Right atrium auricular region (tissue), 2 donors: ENCODE results near the gene C3orf62. TPM values are rescaled to one million over a fixed set of nuclear protein-coding genes. Genes with fewer than 3 reads are reported as not detected.
"Not testable (repeated sequence)": the region's sequence is repeated elsewhere in the genome, so short reads cannot be mapped to it uniquely, and the experiment has no call there.

ENCODE experiments used
- DNase-seq: peaks from one replicate; pipeline ENCODE4 v3.0.0-alpha.2; 2019; ENCODE audit warnings: low spot score
- H3K27ac ChIP-seq, 2 donors: fragments of 200-600 bp; sonication (generic); 1 replicate in 1 of 2; 2 replicates in 1 of 2; pipeline ENCODE4 v1.5.1; 2016 to 2019
- H3K27me3 ChIP-seq, 2 donors: fragments of 200-600 bp; sonication (generic); one replicate each; pipeline versions ENCODE4 v1.5.1 to v1.6.0; 2017 to 2019
- H3K36me3 ChIP-seq: fragments of 200-600 bp; sonication (generic); one replicate; pipeline ENCODE4 v1.5.1; 2016
- H3K4me1 ChIP-seq, 2 donors: fragments of 200-600 bp; sonication (generic); one replicate each; pipeline versions ENCODE4 v1.5.1 to v1.6.0; 2017 to 2019
- H3K4me3 ChIP-seq, 2 donors: fragments of 200-600 bp; sonication (generic); 1 replicate in 1 of 2; 2 replicates in 1 of 2; pipeline ENCODE4 v1.5.1; 2017 to 2019; ENCODE audit warnings: mild to moderate bottlenecking in 1 of 2, moderate library complexity in 1 of 2
- H3K9me3 ChIP-seq, 2 donors: fragments of 200-600 bp; sonication (generic); one replicate each; pipeline ENCODE4 v1.5.1; 2019
- total RNA-seq, 2 donors: library from RNA; depleted of rRNA; stranded (reverse); fragments of >200 nt; gene quantifications; one replicate each; pipeline ENCODE4 v1.1.0, GENCODE V29; 2016
- TF ChIP-seq, protein P1 (sequence below), 2 donors: fragments of 200-600 bp; sonication (generic); IDR thresholded peaks; one replicate each; pipeline ENCODE4 v1.5.1; 2019; ENCODE audit warnings: antibody characterized with exemption in 2 of 2

C3orf62 gene
- total RNA-seq, 2 donors from 2014 or later = 1.0 to 1.5 TPM

DNA sequence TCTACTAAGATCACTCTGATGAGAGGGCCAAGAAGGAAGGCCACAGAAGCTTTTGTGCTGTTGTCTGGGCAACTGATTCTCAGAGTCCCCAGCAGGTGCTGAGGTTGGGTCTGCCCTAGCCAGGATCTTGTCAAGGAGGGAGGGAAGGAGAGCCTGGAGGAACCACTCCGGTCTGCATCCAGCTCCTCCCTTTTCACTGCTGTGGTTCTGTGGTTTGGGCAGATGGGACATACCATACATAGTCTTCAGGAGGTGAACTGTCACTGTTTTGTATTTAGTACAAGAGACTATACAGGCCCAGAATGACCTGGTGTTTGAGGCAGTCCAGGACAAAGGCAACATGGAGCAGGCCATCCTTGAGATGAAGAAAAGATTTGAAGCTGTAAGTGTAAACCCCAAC is 21.9 kb downstream of the C3orf62 start:
- Histone ChIP-seq H3K4me1 (no peaks in the 10 kb centered on the region), H3K9me3 (no peaks in the 10 kb centered on the region), H3K36me3 (no peaks in the 10 kb centered on the region), H3K27ac (no peak overlapping the region), H3K27me3 (no peaks in the 10 kb centered on the region), H3K4me3 (no peak overlapping the region)
- TF ChIP-seq, protein P1, sequence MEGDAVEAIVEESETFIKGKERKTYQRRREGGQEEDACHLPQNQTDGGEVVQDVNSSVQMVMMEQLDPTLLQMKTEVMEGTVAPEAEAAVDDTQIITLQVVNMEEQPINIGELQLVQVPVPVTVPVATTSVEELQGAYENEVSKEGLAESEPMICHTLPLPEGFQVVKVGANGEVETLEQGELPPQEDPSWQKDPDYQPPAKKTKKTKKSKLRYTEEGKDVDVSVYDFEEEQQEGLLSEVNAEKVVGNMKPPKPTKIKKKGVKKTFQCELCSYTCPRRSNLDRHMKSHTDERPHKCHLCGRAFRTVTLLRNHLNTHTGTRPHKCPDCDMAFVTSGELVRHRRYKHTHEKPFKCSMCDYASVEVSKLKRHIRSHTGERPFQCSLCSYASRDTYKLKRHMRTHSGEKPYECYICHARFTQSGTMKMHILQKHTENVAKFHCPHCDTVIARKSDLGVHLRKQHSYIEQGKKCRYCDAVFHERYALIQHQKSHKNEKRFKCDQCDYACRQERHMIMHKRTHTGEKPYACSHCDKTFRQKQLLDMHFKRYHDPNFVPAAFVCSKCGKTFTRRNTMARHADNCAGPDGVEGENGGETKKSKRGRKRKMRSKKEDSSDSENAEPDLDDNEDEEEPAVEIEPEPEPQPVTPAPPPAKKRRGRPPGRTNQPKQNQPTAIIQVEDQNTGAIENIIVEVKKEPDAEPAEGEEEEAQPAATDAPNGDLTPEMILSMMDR (IDR thresholded peaks at IDR 0.05) = no peak
- no peak for DNase-seq

DNA sequence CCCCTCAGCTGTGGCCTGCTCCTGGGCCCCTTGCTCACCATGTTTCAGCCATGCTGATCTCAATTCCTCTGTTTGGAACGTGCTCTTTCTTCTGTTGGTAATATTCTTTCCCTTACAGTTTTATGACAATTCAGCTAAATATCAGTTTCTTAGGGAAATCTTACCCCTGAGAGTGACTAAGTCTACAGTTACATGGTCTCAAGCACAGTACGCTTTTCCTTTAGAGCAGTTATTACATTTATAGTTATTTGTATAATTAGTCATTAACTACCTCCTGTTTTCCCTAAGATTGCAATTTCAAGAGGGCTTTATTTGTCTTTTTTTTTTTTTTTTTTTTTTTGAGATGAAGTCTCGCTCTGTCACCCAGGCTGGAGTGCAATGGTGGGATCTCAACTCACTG is 23.5 kb downstream of the C3orf62 start:
- H3K4me3 ChIP-seq = no peak overlapping the region
- DNase-seq = no peak
- peaks cover 0 to 4% of the 10 kb centered on the region in 2 donors for H3K4me1 ChIP-seq
- H3K27ac ChIP-seq = no peak overlapping the region
- no peaks in the 10 kb centered on the region for H3K9me3 ChIP-seq
- H3K36me3 ChIP-seq = no peaks in the 10 kb centered on the region
- no peaks in the 10 kb centered on the region for H3K27me3 ChIP-seq
- TF ChIP-seq, protein P1 (IDR thresholded peaks at IDR 0.05) = no peak

DNA sequence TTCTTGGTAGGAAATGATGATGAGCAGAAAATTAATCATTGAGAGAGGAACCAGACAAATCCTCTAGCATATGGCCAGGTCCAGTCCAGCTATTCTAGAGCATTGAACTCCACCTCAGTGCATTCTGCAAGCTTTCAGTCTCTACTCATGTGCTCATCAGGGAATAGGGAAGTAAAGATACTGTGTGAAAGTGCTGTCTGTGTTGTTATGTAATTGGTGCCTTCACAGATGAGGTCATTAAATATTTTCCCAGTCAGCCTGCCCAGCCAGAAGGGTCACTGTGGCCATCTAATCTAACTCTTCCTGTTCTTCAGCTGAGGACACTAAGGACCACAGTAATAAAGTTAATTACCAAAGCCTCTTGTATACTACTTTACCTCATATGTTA is 28.2 kb downstream of the C3orf62 start:
- TF ChIP-seq, protein P1 (IDR thresholded peaks at IDR 0.05) = no peak
- no peak overlapping the region for H3K4me3 ChIP-seq
- H3K4me1 ChIP-seq = peaks cover 0 to 10% of the 10 kb centered on the region in 2 donors
- DNase-seq = no peak
- no peaks in the 10 kb centered on the region for H3K27me3 ChIP-seq
- no peaks in the 10 kb centered on the region for H3K9me3 ChIP-seq
- H3K36me3 ChIP-seq = no peaks in the 10 kb centered on the region
- peak overlapping the region; percentile 48 to 73 for H3K27ac ChIP-seq

DNA sequence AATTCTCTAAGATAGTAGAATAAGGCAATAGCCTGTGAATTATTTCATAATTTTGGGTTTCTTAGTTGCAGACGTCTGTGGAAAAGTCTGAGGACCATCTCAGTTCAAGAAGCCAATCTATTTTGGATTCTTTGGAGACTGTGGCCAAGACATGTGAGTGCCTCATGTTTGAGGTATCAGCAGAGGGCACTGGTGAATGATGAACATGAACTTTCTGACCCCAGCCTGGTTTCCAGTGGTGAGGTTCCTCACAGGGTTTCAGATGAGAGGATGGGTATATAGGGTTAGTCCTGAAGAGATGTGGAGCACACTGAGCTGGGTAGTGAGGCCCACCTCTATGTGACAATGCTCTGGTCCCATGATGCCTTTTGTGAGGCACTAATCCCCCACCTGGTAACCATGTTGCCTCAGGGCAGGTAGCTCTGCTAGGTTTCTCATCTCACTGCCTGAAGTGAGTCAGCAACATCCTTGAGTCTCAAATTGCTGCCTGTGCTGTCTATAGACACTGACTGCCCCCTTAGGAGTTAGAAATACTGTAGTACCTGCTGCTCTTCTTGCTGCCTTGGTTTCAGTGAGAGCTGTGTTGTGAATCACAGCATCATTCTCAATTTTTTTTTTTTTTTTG is 32.3 kb downstream of the C3orf62 start:
- H3K36me3 ChIP-seq = no peaks in the 10 kb centered on the region
- peaks cover 0 to 10% of the 10 kb centered on the region in 2 donors for H3K4me1 ChIP-seq
- no peaks in the 10 kb centered on the region for H3K27me3 ChIP-seq
- H3K4me3 ChIP-seq = no peak overlapping the region
- no peak overlapping the region for H3K27ac ChIP-seq
- no peak for DNase-seq
- H3K9me3 ChIP-seq = no peaks in the 10 kb centered on the region
- TF ChIP-seq, protein P1 (IDR thresholded peaks at IDR 0.05) = no peak

DNA sequence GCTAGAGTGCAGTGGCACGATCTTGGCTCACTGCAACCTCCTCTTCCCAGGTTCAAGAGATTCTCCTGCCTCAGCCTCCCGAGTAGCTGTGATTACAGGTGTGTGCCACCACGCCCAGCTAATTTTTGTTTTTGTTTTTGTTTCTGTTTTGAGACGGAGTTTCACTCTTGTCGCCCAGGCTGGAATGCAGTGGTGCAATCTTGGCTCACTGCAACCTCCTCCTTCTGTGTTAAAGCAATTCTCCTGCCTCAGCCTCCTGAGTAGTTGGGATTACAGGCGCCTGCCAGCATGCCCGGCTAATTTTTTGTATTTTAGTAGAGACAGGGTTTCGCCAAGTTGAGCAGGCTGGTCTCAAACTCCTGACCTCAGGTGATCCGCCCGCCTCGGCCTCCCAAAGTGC is 36.9 kb downstream of the C3orf62 start:
- not testable (repeated sequence) for DNase-seq, H3K36me3 ChIP-seq, H3K27ac ChIP-seq, H3K27me3 ChIP-seq, H3K9me3 ChIP-seq, H3K4me1 ChIP-seq, H3K4me3 ChIP-seq

DNA sequence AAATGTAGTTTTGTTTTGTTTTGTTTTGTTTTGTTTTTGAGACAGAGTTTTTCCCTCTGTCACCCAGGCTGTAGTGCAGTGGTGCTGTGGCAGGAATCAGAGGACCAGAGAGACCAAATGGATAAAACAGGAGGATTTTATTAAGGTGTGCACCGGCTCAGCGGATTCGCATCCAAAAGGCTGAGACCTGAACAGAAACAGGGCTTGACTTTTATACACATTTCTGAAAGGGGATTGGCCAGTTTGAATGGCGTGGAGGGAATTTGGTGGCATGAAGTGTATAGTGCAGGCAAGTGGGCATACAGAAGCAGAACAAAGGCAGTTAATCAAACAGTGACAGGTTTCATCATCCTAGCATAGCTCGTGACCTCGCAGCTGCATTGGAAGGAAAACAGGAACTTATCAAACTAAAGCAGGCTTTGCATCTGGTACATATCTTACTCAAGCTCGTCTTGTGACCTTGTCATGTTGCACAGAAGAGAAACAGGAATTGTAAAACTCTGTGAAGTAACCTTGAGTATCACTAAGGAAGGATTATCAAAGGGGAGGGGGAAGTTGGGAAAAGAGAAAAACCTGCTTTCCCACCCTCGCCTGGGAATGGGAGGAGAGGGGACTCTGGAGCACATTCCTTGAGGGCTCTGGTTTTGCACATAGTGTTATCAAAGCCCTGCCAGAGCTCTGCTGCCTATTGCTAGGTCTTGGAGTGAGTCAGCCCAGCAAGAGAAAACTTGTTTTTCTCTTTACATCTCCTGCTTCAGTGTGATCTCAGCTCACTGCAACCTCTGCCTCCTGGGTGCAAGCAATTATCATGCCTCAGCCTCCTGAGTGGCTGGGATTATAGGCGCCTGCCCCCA is 38.5 kb downstream of the C3orf62 start:
- TF ChIP-seq, protein P1 (IDR thresholded peaks at IDR 0.05) = no peak
- H3K9me3 ChIP-seq = peaks cover 4% of the 10 kb centered on the region in 2 donors
- no peak overlapping the region for H3K4me3 ChIP-seq
- DNase-seq = peak; percentile 62
- H3K27me3 ChIP-seq = no peaks in the 10 kb centered on the region
- peak overlapping the region; percentile 47 to 52 for H3K27ac ChIP-seq
- H3K36me3 ChIP-seq = no peaks in the 10 kb centered on the region
- H3K4me1 ChIP-seq = no peaks in the 10 kb centered on the region
